IPS-15b (cell line): Measurements from ENCODE around the gene KCNJ2.

Source experiments
- H3K27me3 ChIP-seq: one replicate; pipeline ENCODE4 v1.6.1; 2013; ENCODE audit warnings: low read length; ENCODE audit not compliant: control insufficient read depth, insufficient read depth
- H3K36me3 ChIP-seq: one replicate; pipeline ENCODE4 v1.6.1; 2013; ENCODE audit warnings: low read length; ENCODE audit not compliant: control insufficient read depth, insufficient read depth
- H3K4me1 ChIP-seq: one replicate; pipeline ENCODE4 v1.6.1; 2013; ENCODE audit warnings: mild to moderate bottlenecking, low read length; ENCODE audit not compliant: control insufficient read depth, insufficient read depth
- H3K4me3 ChIP-seq: one replicate; pipeline ENCODE4 v1.5.1; 2013; ENCODE audit warnings: low read depth, low read length
- H3K9ac ChIP-seq: one replicate; pipeline ENCODE4 v1.6.1; 2013; ENCODE audit warnings: low read depth, mild to moderate bottlenecking, low read length
- H3K9me3 ChIP-seq: one replicate; pipeline ENCODE4 v1.6.1; 2013; ENCODE audit warnings: mild to moderate bottlenecking, low read length; ENCODE audit not compliant: control insufficient read depth, insufficient read depth

The KCNJ2 gene

DNA sequence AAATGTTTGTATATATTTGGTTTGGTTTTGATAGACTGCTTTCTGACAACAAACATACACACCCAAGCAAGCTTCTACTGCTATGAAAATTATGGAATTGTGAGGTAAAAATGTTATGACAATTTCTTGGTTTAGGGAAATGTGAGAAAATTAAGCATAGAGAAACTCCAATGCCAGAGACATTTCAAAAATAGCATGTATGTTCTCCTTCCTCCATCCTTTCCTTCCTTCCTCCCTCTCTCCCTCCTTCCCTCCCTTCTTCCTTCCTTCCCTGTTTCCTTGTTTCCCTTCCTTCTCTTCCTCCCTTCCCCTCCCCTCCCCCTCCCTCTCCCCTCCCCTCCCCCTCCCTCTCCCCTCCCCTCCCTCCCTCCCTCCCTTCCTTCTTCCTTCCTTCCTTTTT, 14.9 kb downstream of the KCNJ2 start:
- Histone ChIP-seq H3K27me3 (no peaks in the 10 kb centered on the region), H3K36me3 (no peaks in the 10 kb centered on the region), H3K4me1 (no peaks in the 10 kb centered on the region), H3K4me3 (no peak overlapping the region), H3K9me3 (no peaks in the 10 kb centered on the region), H3K9ac (no peak overlapping the region)

DNA sequence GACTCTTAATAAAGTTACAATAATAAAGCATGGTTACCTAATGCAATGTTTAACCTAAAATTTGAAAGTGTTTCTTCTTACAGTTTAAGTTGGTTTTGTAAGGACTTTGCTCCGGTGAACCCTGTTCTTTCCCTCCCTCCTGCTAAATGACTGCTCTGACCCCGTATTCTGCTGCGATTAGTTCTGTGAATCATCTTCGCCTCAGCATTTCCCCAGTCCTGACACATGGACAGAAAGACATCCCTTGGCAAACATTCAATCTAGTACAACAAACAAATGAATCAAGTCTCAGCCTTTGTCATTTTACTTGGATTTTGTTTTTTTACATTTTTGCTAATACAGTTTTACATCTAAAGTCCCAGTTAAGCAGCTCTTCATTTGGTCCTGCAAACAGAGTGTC, 15.4 kb downstream of the KCNJ2 start:
- H3K9ac ChIP-seq: no peak overlapping the region
- H3K4me1 ChIP-seq: no peaks in the 10 kb centered on the region
- no peaks in the 10 kb centered on the region for H3K36me3 ChIP-seq
- no peaks in the 10 kb centered on the region for H3K27me3 ChIP-seq
- no peak overlapping the region for H3K4me3 ChIP-seq
- no peaks in the 10 kb centered on the region for H3K9me3 ChIP-seq

DNA sequence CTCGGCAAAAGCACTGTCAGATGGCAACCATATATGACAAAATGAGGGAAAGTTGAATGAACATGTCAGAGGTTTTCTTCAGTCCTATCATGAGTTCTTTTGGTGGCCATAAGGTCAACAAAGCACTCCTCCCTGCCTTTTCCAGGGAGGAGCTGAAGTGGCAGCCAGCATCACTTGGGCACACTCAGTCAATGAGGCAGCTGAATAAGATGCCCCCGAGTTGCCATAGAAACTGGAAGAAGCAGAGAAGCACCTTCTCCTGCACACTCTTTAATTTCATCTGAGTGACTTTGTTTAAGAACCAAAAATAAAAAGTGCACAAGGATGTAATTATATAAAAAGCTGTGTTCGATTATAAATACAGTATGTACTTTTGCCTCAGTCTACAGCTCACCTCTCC, 16.0 kb downstream of the KCNJ2 start:
- Histone ChIP-seq H3K36me3 (no peaks in the 10 kb centered on the region), H3K27me3 (no peaks in the 10 kb centered on the region), H3K9ac (no peak overlapping the region), H3K9me3 (no peaks in the 10 kb centered on the region), H3K4me3 (no peak overlapping the region), H3K4me1 (no peaks in the 10 kb centered on the region)

DNA sequence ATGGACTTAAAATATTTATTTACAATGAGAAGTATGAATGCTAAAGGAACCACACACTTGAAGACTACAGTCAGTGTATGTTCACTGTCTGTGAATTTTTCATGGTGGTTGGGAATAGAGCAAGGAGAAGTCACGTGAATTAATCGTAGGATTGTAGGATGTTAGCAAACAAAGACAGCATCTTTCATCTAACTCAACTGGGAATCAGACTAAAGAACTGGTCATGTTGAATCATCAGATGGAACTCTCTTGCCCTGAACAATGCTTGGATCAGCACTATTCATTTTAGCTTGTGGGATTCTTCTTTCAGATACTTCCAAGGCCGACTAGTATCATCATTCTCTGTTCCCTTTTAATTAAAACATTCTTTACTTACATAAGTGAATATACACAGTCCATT, 18.1 kb downstream of the KCNJ2 start:
- H3K36me3 ChIP-seq: no peaks in the 10 kb centered on the region
- peaks cover 3% of the 10 kb centered on the region for H3K4me1 ChIP-seq

DNA sequence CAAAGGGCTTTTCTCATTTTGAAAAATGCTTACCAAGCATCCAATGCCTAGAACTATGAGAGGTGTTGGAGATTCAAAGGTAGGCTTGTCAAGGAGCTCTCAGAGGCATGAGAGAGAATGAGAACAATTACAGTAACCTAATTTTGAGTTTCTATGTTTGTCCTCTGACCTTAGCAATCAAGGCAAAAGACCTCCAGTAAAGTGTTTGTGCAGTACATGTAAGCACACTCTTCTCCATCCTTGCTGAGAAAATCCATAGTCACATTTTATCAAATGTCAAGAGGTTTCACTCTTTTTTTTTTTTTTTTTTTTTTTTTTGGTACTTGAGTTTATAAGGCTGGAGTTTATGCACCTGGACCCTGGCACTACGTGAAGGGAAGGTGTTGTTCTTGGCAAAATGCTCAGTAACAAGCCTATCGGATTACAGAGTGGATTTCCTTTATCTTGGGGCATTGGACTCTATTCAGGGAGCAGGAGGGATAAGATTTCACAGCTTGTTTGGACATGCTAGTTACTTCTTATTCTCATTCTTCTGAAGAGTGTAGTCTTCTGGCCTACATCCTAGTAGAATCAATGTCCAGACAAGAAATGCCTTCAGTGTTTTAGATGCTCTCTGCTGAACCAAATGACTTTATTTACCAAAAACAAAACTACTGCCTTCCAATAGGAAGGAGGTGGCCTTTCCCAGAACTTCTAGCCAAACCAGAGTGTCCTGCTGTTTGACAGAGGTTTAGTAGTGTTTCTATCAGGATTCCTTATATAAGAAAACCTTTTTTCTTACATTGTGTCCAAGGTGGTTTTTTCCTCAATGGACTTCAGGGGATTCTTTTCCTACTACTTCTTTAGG, 21.9 kb downstream of the KCNJ2 start:
- H3K9ac ChIP-seq: no peak overlapping the region
- H3K27me3 ChIP-seq: no peaks in the 10 kb centered on the region
- peaks cover 3% of the 10 kb centered on the region for H3K4me1 ChIP-seq
- H3K4me3 ChIP-seq: no peak overlapping the region
- no peaks in the 10 kb centered on the region for H3K36me3 ChIP-seq
- H3K9me3 ChIP-seq: no peaks in the 10 kb centered on the region

More for the DNA sequence above, 18.1 kb downstream of the KCNJ2 start:
- H3K9me3 ChIP-seq: no peaks in the 10 kb centered on the region
- no peaks in the 10 kb centered on the region for H3K27me3 ChIP-seq
- H3K4me3 ChIP-seq: no peak overlapping the region
- H3K9ac ChIP-seq: no peak overlapping the region

DNA sequence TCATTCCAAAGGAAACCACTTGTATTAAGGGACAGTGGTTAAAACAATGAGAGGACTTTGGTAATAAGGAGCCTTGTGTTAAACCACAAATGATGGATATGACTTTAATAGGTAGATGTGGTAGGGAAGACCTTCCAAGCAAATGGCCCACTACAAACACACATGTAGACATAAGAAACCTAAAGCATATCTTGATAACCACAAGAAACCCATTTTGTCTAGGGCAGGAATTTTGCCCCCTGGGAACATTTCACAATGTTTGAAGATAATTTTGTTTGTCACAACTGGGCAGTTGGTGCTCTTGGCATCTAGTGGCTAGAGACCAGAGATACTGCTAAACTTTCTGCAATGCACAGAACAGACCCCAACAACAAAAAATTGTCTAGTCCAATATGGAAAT, 25.8 kb downstream of the KCNJ2 start:
- H3K36me3 ChIP-seq: no peaks in the 10 kb centered on the region
- H3K4me1 ChIP-seq: peaks cover 3% of the 10 kb centered on the region
- H3K4me3 ChIP-seq: no peak overlapping the region
- H3K9me3 ChIP-seq: no peaks in the 10 kb centered on the region
- H3K27me3 ChIP-seq: no peaks in the 10 kb centered on the region
- H3K9ac ChIP-seq: no peak overlapping the region

DNA sequence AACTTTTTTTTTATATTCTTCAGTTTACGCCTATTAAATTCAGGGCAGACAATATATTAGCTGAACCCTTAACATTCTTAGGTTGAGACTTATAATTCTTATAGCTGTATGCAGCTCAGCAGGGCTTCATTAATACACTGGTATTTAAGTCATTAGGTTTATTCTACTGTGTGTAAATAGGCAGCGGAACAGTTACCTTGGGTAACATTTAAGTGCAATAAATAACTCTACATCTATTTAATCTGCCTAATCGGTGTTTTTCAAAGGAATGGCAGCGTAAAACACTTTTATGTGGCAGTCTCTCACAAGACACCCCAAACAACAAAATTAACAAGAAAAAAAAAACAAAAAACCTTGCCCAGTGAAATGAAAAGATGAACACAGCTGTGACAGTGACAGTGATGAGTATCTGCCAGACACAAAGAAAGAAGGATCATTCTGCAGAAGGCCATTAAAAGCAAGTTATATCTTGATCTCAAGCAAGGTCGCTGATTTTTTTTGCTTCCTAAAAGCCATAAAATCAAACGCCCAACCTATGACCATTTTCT, 32.6 kb downstream of the KCNJ2 start:
- H3K4me1 ChIP-seq: no peaks in the 10 kb centered on the region
- H3K27me3 ChIP-seq: no peaks in the 10 kb centered on the region
- H3K36me3 ChIP-seq: no peaks in the 10 kb centered on the region
- H3K4me3 ChIP-seq: no peak overlapping the region
- H3K9ac ChIP-seq: no peak overlapping the region
- H3K9me3 ChIP-seq: no peaks in the 10 kb centered on the region

DNA sequence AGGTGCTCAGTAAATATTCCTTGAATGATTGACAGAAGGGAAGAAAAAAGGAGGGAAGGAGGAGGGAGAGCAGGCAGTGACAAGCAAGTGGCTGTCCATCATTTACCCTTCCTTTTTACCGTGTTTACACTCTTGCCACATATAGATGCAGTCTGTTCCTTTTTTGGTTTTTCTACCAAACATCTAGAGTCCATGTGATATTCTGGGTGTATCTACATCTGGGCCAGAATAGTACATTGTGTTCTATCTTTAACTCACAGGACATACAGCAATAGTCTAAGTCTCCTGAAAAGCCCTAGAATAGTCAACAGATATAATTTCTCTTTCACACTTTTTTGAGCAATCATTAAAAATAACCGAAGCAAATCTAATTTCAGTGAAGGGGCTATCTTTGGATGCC, 33.5 kb downstream of the KCNJ2 start:
- H3K36me3 ChIP-seq: no peaks in the 10 kb centered on the region
- no peaks in the 10 kb centered on the region for H3K27me3 ChIP-seq
- no peak overlapping the region for H3K9ac ChIP-seq
- H3K9me3 ChIP-seq: no peaks in the 10 kb centered on the region
- no peak overlapping the region for H3K4me3 ChIP-seq
- H3K4me1 ChIP-seq: no peaks in the 10 kb centered on the region

DNA sequence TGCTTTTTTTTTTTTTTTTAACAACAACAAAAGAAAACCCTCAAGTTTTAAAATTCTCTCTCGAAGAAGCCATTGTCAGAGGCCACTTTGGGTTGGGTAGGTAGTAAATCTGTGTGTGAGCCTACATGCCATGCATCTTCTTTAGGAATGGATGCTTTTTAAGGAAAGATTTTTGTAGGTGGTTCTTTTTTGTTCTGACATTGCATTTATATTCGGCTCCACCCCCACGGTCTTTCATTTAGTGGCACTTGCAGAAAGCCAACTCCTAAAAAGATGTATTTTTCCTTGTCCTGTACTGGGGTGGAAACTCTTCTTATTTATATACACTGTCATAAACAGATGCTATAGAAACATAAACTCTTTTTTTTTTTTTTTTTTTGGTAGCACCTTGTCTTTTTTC, 35.1 kb downstream of the KCNJ2 start:
- Histone ChIP-seq H3K9me3 (no peaks in the 10 kb centered on the region), H3K9ac (no peak overlapping the region), H3K36me3 (no peaks in the 10 kb centered on the region), H3K4me3 (no peak overlapping the region), H3K4me1 (peaks cover 3% of the 10 kb centered on the region), H3K27me3 (no peaks in the 10 kb centered on the region)

DNA sequence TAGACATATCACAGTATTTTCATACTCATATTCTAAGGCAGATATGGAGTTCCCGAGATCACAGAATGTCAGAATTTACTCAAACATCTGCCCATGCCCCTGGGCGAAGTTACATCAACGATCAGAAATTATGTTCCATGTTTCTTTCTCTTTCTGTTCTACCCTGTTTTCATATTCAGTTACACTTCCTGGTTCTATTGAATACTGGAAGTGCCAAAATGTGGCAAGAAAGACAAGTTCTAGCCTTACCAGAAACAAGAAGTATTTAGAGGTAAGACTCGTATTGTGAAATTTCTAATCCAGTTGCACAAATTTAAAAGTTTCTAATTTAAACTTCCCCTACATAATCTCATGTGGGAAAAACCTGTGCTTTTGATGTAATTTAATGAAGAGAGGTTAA, 36.1 kb downstream of the KCNJ2 start:
- Histone ChIP-seq H3K36me3 (no peaks in the 10 kb centered on the region), H3K9me3 (no peaks in the 10 kb centered on the region), H3K9ac (no peak overlapping the region), H3K27me3 (no peaks in the 10 kb centered on the region), H3K4me1 (peaks cover 3% of the 10 kb centered on the region), H3K4me3 (no peak overlapping the region)

DNA sequence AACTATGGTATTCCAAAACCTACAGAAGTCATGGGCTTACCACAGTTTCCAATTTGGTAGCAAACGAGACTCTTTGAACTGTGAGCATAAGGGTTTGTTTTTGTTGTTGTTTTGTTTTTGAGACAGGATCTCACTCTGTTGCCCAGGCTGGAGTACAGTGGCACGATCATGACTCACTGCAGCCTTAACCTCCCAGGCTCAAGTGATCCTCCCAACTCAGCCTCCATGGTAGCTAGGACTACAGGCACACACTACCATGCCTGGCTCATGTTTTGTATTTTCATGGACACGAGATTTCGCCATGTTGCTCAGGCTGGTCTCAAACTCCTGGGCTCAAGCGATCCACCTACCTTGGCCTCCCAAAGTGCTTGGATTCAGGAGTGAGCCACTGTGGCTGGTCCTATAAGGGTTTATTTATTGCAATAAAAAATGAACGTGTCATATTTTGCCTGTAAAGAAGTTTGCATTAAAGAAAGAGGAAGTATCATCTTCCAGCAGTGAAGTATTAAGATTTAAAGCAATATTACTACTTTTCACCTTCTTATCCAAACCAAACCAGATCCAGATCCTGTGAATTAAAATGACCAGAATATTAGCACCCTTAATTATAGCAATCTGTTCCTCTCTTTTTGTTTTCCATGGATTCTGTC, 37.2 kb downstream of the KCNJ2 start:
- Histone ChIP-seq H3K27me3 (no peaks in the 10 kb centered on the region), H3K9me3 (no peaks in the 10 kb centered on the region)

DNA sequence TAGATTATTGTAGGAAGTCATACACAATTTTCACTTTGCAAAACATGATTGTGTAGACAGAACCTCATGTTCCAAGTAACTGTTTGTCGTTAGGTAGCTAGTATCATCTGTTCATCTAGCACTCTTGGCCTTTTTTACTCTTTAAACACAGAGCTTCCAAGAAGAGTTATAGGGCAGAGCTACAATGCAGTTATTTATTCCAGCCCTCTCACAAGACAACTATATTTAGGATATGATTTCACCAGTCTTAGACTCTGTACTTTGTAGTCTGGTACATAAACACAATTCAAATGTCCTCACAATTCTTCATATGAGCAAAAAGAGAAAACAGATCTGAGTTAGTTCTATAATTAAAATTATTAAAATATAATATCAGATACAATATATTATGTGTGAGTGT, 37.9 kb downstream of the KCNJ2 start:
- Histone ChIP-seq H3K4me3 (no peak overlapping the region), H3K36me3 (no peaks in the 10 kb centered on the region), H3K4me1 (peaks cover 3% of the 10 kb centered on the region), H3K27me3 (no peaks in the 10 kb centered on the region), H3K9ac (no peak overlapping the region), H3K9me3 (no peaks in the 10 kb centered on the region)

More for the DNA sequence above, 37.2 kb downstream of the KCNJ2 start:
- Histone ChIP-seq H3K4me1 (peaks cover 3% of the 10 kb centered on the region), H3K4me3 (no peak overlapping the region), H3K36me3 (no peaks in the 10 kb centered on the region), H3K9ac (no peak overlapping the region)
